HG02973 (cell line): ENCODE data around the gene MAGEF1.

Experiments
- ATAC-seq: cut with Tn5 transposase; IDR thresholded peaks from one replicate; pipeline ENCODE4 v1.9.1; 2021; ENCODE audit warnings: moderate library complexity; ENCODE audit not compliant: unreplicated experiment

Gene MAGEF1

GRCh38 chr3:184711493-184712247 lies at the start of gene MAGEF1:
Gene MAGEF1, minus strand, starts transcription at chr3:184712064. Its CDS starts 243 bp downstream, at chr3:184711821.
- ATAC-seq: peak; percentile 76

DNA sequence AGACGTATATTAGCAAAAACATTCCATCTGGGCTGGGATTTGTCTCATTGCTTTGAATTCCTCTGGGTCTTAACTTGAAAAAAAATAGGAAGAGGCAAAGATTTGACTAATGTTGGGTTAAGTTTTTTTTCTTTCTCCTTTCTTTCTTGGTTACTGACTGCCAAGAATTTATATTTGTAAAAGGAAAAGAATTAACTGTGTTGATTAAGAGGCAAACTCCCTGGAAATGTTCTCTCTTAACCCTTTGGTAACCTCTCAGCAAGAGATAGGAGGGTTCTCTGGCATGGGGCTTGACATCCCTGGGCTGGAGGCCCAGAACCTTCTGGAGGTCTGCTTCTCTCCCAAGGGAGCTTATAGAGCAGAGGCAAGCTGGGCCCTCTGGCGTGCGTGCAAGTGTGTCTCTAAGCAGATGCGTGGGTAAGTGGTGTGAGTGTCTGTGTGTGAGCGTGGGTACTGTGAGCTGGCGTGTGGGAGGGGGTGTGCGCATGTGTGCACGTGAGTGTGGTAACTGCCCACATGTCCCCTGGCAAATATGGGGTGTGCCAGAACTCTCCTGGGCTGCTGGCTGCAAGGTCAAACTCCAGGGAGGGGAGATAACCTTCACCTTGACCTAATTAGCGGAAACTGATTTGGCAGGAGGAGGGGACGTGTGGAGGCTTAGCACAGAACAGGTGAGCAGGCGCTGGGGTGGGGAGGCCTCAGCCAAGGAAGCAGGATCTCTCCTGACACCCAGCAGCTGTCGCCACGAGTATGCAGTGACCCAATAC lies 49.4 kb upstream of the MAGEF1 start:
- ATAC-seq: no peak

DNA sequence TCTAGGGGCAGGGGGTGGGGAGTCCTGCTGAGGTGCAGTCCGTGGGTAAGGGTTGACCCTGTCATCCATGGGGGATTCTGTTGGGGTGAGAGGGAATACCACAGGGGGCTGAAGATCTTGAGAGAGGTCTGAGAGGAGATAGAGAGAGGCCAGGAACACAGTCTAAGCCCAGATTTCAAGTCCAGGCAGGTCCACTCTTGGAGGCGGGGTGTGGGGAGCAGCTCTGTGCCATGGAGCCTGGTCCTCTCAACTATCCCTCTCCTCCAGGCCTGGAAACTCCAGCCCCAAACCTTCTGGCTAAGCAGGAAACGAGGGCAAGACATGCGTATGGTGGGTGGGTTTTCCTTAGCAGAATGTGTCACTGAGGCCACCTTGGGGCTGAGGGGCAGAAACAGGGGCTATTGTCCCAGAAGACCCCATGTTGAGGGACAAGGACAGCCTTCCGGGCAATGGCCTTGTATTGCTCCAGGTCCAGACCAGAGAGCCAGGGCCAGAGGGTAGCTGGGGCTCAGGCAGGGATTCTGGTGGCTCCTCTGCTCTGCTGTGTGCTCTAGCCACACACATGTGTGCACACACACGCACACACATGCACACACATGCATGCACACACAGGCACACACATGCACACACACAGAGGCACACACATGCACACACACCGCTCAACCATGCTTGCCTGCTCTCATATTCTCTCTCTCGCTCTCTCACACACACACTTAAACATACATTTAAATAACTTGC lies 48.6 kb upstream of the MAGEF1 start:
- ATAC-seq: no peak

- no peak for ATAC-seq
These were observed 47.9 kb upstream of the MAGEF1 start for GRCh38 chr3:184759666-184760200.

DNA sequence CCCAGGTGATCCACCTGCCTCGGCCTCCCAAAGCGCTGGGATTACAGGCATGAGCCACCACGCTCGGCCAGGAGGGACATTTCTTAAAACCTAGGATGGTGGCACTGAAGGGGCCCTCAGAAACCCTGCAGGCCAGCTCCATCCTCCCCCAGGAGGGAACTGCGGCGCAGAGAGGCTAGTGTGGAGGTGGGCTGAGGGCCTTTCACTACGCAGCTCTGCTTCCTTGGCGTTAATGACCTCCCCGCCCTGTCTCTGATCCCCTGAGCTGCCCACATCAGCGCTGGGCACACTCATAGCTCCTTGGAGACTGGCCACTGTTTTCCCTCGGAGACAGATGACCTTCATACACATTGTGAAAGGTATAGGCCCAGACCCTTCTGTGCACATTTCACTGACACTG lies 46.2 kb upstream of the MAGEF1 start:
- ATAC-seq: no peak

GRCh38 chr3:184757022-184757651 lies 45.3 kb upstream of the MAGEF1 start:
- ATAC-seq: no peak

DNA sequence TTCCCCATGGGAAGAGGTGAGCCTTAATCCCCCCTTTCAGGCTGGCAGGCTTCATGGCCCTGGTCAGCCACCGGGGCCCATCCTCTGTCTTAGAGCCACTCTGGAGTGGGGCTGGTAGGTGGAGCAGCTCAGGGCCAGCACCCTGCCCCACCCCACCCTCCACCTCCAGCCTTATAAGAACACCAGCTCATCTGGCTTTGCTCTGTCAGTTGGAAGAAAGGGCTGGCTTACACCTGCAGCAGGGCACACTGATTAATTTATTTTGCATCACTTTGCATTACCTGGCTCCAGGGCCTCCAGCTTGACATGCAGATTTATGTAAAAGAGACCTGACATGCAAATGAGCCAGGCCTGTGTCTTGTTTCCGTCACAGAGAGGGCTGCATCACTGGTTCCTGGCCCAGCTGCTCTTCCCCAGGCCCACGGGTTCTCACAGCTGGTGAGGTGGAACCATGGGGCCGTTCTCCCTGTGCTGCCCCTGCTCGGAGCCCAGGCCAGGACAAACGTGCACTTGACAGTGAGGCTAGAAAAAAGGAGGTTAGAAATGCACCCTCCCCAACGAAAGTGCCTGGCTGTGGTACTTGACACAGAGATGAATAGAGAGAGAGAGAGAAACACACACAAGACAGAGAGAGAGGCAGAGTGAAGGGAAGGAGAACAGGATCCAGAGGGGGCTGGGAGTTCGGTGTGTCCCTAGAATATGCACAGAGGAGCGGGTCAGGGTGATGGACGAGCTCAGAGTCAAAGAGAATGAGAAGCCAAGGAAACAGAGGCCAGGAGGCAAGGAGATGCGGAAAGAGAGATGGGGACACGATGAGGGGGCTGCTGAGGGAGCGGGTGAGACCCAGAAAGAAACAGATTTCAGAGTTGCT lies 44.5 kb upstream of the MAGEF1 start:
- ATAC-seq: no peak

DNA sequence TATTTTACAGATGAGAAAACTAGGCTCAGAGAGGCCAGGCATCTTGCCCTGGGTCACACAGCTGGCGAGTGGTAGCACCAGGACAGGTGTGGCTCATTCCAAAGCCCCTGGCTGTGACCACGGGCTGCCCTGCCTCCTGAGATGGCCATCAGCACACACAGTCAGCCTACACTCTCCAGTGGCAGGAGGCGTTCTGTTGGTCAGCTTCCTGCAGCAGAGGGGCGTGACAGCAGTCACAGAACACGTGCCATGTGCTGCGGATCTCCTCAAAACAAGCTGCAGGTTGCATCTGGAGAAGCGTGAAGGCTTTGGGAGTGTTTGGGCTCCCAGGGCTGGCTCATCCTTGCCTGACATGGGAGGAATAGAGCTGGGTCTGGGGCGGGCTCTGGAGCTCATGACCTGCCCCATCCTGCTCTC lies 43.5 kb upstream of the MAGEF1 start:
- ATAC-seq: no peak

DNA sequence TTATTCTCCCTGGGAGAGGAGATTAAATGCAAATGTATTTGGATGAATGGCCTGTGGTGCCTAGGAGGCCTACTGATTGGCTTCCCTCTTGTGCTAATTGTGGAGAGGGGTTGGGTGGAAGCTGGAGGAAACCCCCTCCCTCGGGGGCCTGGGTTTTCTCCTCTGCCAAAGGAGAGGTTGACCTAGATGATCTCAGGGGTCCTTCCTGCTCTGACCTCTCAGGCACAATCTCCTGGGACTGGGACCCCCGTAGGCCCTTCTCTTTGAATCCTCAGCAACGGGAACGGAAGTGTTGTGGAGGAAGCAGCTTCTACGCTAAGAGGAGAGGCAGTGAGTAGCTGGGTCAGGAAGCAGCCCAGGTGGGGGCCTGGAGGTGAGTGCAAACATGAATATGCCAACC lies 40.5 kb upstream of the MAGEF1 start:
- no peak for ATAC-seq

DNA sequence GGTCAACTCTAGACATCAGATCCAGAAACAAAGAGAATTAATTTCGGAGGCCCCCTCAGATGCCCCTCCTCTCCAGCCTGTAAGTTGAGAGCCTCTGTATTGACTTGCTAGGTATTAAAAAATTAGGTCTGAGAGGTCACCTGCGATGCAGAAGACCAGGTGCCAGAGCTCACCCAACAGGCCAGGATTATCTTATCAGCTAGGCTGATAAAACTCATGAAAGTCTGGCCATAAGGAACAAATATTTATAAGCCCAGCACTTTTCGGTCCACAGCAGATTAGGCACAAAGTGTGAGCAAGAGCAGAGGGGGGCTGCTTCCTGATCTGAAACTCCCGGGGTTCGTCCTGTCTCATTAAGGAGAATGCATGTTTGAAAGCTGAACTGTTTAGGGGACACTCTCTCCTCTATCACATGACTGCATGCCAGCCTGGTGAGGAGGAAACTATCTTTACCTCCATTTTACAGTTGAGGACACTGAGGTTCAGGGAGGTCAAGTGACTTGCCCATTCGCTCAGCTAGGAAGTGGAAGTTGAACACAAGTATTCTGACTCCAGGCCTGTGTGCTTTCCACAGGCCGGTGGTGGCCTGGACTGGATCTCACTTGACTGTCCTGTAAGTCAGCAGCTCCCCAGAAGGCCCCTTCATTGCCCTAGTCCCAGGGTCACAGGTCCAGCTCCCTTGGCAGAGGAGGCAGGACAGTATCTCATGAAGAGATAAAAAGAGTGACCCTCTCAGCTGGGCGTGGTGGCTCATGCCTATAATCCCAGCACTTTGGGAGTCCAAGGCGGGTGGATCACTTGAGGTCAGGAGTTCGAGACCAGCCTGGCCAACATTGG lies 39.6 kb upstream of the MAGEF1 start:
- ATAC-seq: no peak

DNA sequence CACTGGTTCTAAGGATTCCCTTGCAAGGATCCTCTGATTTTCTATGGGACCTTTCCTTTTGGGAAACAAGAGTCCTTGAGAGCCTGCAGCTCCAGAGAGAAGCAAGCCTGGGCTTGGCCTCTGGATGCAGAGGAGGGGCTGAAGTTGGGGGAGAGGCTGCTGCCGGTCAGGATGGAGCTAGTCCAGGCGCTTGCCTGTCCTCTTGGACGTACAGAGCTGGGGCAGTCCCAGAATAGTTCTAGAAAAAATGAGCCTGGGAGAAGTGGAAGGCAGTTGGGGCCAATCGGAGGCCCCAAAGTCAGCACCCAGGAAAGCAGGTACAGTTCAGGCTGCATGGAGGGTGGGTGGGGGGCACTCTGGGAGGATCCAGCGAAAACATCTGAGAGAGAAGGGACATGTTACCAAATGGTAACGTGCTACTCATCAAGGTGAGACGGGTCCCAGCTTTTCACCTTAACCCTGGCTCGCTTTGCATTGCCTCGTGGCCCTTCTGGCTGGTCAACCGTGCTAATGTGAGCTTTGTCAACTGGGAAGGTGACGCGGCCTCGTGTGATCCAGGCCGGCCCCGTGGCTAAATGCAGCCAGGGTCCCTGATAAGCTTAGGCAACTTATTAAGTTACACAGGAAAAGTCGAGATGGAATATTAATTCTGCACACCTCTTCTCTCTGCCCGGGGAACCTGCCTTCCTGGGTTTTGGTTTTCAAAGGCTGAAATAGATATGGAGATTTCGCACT lies 38.7 kb upstream of the MAGEF1 start:
- no peak for ATAC-seq

GRCh38 chr3:184749168-184749744 lies 37.4 kb upstream of the MAGEF1 start:
- ATAC-seq: no peak

DNA sequence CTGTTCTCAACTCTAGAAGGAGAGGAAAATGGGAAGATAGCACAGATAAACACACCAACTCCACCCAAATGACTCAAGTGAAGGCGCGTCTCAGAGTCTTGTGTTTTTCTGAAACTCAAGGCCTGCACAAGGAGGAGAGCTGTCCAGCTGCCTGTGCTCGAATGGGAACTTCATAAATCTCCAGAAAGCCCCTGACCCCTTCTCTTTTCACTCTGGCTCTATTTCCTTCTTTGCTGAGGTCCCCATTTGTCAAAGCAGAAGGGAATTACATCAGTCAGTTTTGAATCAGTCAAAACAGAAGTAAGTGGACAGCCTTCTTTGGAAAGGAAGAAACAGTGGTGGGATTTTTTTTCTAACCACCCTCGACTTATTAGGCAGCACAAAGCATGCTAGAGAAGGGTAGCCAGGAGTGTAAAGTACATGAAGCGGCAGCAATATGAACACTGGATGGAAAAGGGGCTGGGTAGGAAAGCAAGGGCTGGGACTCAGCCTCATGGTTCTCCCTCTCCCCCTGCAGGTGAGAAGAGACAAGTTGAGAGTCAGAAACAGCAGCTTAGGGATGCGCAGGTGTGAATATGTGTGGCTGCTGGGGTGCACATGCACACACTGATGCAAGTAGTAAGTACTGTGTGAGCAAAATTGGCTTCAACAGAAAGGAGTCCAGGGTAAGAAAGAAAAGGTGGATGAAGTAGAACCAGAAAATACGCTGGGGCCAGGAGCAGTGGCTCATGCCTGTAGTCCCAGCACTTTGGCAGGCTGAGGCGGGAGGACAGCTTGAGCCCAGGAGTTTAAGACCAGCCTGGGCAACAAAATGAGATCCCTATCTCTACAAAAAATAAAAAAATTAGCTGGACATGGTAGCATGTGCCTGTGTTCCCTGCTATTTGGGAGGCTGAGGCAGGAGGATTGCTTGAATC lies 36.6 kb upstream of the MAGEF1 start:
- no peak for ATAC-seq

DNA sequence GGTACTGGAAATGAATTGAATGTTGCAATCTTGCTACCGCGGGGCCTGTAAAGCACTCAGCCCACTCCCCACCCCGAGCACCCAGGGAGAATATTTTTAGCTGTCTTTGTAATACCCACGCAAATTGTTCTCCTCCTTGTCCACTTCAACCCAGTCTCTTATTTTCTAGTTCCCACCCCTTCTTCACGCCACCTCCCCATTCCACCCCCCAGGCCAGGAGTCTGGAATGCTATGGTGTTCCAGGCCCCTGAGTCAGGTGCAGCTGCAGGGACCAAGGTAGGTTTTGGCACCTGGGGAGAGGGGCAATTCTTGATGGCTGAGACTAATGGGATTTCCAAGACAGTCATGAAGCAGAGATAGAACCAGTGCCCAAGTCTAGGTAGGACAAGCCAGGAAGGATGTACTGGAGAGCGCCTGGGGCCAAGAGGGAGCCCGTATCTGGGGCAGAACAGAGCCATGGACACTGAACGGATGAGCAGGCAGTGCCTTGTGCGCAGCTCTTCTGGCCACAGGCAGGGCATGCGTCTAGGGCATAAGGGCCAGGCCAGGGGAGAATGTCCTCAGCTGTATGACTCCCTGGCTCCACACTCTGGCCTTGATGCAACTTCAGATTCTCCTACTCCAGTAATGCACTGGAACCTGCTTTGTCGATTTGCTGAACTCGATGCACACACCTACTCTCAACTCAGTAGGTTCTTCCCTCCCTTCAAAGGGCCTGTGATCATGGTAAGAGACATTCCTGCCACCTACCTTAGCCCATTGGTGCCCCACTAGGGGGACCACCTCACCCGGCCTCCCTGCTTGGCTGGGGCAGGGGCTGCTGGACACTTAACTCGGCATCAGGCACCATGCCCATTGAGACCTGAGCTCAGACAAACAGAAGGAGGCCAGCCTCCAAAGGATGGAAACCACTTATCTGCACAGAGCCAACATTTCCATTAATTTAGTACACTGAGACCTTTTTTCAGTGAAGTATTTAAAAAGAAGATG lies 34.6 kb upstream of the MAGEF1 start:
- ATAC-seq: no peak

GRCh38 chr3:184745526-184745925 lies 33.7 kb upstream of the MAGEF1 start:
- ATAC-seq: no peak

- no peak for ATAC-seq
These were observed 31.4 kb upstream of the MAGEF1 start for GRCh38 chr3:184743248-184743647.
